Measurements from ENCODE around the gene GCLC. TPM values are rescaled to one million over a fixed set of nuclear protein-coding genes. Genes with fewer than 3 reads are reported as not detected.
"Not testable (repeated sequence)": the region's sequence is repeated elsewhere in the genome, so short reads cannot be mapped to it uniquely, and the experiment has no call there.

Gene GCLC
- total and polyA plus RNA-seq, 10 donors, result 9.2 to 132 (median 60.4) TPM

DNA sequence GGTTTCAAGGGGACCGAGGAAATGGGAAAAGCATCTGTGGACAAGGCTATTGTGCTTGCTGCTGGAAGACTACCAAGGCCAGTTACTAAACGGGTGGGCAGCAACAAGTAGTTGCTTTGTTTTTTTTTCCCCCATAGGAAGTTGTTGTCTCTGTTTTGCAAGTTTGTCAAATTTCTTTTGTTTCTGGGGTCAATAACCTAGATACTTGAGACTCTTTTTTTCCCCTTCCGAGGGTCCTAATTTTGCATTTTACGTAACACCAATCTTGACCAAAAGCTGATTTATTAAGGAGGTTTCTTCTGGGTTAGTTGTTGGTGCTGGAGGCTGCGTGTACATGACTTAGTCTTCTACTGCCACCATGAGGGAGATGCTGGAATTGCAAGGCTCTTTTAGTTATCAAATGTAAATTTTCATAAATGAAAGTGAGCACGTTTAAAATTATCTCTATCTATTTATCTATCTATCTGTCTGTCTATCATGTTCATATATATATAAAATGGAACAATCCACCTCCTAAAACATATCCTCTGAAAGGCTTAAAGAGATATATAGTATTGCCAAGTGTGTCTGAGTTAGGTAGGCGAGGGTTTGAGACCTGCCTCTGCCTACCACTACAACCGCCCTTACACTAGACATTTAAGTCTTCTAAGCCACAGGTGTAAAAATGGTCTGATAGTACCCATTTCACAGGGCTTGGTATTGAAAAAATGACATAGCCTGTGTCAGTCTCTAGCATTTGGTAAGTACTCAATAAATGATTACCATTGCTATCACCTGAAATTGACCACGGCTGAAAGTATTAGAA, 60.2 kb downstream of the GCLC start:
- Histone ChIP-seq H3K27ac (peak overlapping the region in 6 of 8 donors; percentile 5 to 80 (median 64)), H3K4me1 (peaks cover 16 to 52% (median 34%) of the 10 kb centered on the region in 6 donors), H3K36me3 (no peaks in the 10 kb centered on the region), H3K9me3 (no peaks in the 10 kb centered on the region), H3K4me3 (peak overlapping the region in 2 of 8 donors; percentile 5 to 21), H3K27me3 (replicated peaks in 1 of 7) (peaks cover 0 to 7% (median 0%) of the 10 kb centered on the region in 7 donors)
- 28 to 35% (median 30%) methylated on average over 9 of the region's 9 CpGs for WGBS, 5 donors
- no peak for DNase-seq
- intact Hi-C loops (cut with DNase I; ENCODE audit: low total_unique reads), result loop anchor here (2.0 to 10.0 kb wide), 2 partner anchors 70 to 314 kb away; no protein-coding TSS in a partner anchor
- TF ChIP-seq POLR2AphosphoS5 (IDR thresholded peaks at IDR 0.05) (no peak), POLR2A (IDR thresholded peaks at IDR 0.05) (no peak), CTCF (IDR thresholded peaks at IDR 0.05 in 8 of 11, conservative IDR thresholded peaks at IDR 0.05 in 3 of 11) (peak; percentile 78 to 98 (median 92))

- peak; percentile 83 for DNase-seq
- intact Hi-C loops (cut with DNase I; ENCODE audit: low total_unique reads), result loop anchor here (2.0 to 10.0 kb wide), 2 partner anchors 69 to 313 kb away; no protein-coding TSS in a partner anchor
- H3K27ac ChIP-seq, result peak overlapping the region in 6 of 8 donors; percentile 5 to 80 (median 64)
- H3K9me3 ChIP-seq, result no peaks in the 10 kb centered on the region
- WGBS, 5 donors, result 51 to 59% (median 52%) methylated on average over 10 of the region's 10 CpGs
- peaks cover 0 to 7% (median 0%) of the 10 kb centered on the region in 7 donors for H3K27me3 ChIP-seq (replicated peaks in 1 of 7)
- peak overlapping the region in 1 of 8 donors; percentile 21 for H3K4me3 ChIP-seq
- H3K36me3 ChIP-seq, result no peaks in the 10 kb centered on the region
- TF ChIP-seq POLR2AphosphoS5 (IDR thresholded peaks at IDR 0.05), result peak in 1 of 3 donors; percentile 47
- TF ChIP-seq POLR2A (IDR thresholded peaks at IDR 0.05), result no peak
- peaks cover 16 to 53% (median 34%) of the 10 kb centered on the region in 6 donors for H3K4me1 ChIP-seq
Observed at GRCh38 chr6:53483423-53484353, 61.2 kb downstream of the GCLC start.

- H3K4me1 ChIP-seq, result peaks cover 16 to 53% (median 34%) of the 10 kb centered on the region in 6 donors
- H3K27me3 ChIP-seq (replicated peaks in 1 of 7), result peaks cover 0 to 4% (median 0%) of the 10 kb centered on the region in 7 donors
- no peak for TF ChIP-seq POLR2A (IDR thresholded peaks at IDR 0.05)
- TF ChIP-seq POLR2AphosphoS5 (IDR thresholded peaks at IDR 0.05), result no peak
- no peak for TF ChIP-seq CTCF (IDR thresholded peaks at IDR 0.05 in 8 of 11, conservative IDR thresholded peaks at IDR 0.05 in 3 of 11)
- intact Hi-C loops (cut with DNase I; ENCODE audit: low total_unique reads), result loop anchor here (10.0 kb wide), 1 partner anchor 67 kb away; no protein-coding TSS in a partner anchor
- H3K9me3 ChIP-seq, result no peaks in the 10 kb centered on the region
- no peak overlapping the region for H3K4me3 ChIP-seq
- 21 to 36% (median 32%) methylated on average over 2 of the region's 2 CpGs for WGBS, 5 donors
- H3K36me3 ChIP-seq, result no peaks in the 10 kb centered on the region
- H3K27ac ChIP-seq, result peak overlapping the region in 1 of 8 donors; percentile 22
- DNase-seq, result no peak
Observed at GRCh38 chr6:53481323-53481722, 63.6 kb downstream of the GCLC start.

GRCh38 chr6:53480774-53481173, 64.1 kb downstream of the GCLC start:
- H3K4me1 ChIP-seq, result peaks cover 16 to 53% (median 34%) of the 10 kb centered on the region in 6 donors
- H3K36me3 ChIP-seq; H3K27me3 ChIP-seq (replicated peaks in 1 of 7); H3K27ac ChIP-seq; DNase-seq; H3K9me3 ChIP-seq; H3K4me3 ChIP-seq: not testable (repeated sequence)
- 60 to 76% (median 72%) methylated on average over 4 of the region's 4 CpGs for WGBS, 5 donors
- intact Hi-C loops (cut with DNase I; ENCODE audit: low total_unique reads), result loop anchor here (10.0 kb wide), 1 partner anchor 66 kb away; no protein-coding TSS in a partner anchor

All from spleen (tissue), 11 donors.